ENCODE data around the gene H2AZ1.

H2AZ1 gene

DNA sequence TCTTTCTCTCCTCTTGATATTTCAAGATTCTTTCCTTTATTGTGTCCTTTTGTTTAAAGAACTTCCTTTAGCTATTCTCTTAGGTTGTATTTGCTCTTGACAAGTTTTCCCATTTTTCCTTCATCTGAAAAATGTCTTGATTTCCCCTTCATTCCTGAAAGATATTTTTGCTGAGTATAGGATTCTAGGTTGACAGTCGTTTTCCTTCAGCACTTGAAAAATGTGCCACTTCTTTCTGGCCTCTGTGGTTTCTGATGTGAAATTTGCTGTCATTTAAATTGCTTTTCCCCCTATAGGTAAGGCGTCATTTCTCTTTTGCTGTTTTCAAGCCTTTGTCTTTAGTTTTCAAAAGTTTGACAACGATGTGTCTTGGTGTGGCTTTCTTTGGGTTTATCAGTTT lies 32.5 kb downstream of the H2AZ1 start:
- no peaks in the 10 kb centered on the region for H3K27me3 ChIP-seq (ENCODE audit: insufficient read depth, low read depth, severe bottlenecking)
- H3K9me3 ChIP-seq (ENCODE audit: severe bottlenecking), result no peaks in the 10 kb centered on the region
- peaks cover 23% of the 10 kb centered on the region for H3K36me3 ChIP-seq
- DNase-seq, result no peak
- H3K4me3 ChIP-seq (ENCODE audit: low read depth, low read length), result no peak overlapping the region
- H3K27ac ChIP-seq, result no peak overlapping the region
- TF ChIP-seq, protein P1, sequence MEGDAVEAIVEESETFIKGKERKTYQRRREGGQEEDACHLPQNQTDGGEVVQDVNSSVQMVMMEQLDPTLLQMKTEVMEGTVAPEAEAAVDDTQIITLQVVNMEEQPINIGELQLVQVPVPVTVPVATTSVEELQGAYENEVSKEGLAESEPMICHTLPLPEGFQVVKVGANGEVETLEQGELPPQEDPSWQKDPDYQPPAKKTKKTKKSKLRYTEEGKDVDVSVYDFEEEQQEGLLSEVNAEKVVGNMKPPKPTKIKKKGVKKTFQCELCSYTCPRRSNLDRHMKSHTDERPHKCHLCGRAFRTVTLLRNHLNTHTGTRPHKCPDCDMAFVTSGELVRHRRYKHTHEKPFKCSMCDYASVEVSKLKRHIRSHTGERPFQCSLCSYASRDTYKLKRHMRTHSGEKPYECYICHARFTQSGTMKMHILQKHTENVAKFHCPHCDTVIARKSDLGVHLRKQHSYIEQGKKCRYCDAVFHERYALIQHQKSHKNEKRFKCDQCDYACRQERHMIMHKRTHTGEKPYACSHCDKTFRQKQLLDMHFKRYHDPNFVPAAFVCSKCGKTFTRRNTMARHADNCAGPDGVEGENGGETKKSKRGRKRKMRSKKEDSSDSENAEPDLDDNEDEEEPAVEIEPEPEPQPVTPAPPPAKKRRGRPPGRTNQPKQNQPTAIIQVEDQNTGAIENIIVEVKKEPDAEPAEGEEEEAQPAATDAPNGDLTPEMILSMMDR (IDR thresholded peaks at IDR 0.05; ENCODE audit: low read depth, low read length), result no peak

- no peak overlapping the region for H3K27ac ChIP-seq
- no peak for DNase-seq
- no peak overlapping the region for H3K4me3 ChIP-seq (ENCODE audit: low read depth, low read length)
- peaks cover 18% of the 10 kb centered on the region for H3K36me3 ChIP-seq
- H3K27me3 ChIP-seq (ENCODE audit: insufficient read depth, low read depth, severe bottlenecking), result no peaks in the 10 kb centered on the region
- TF ChIP-seq, protein P1 (IDR thresholded peaks at IDR 0.05; ENCODE audit: low read depth, low read length), result no peak
- H3K9me3 ChIP-seq (ENCODE audit: severe bottlenecking), result no peaks in the 10 kb centered on the region
These were observed 34.6 kb downstream of the H2AZ1 start for GRCh38 chr4:99915449-99915848.
